Neutrophil (primary cell): ENCODE measurements around the gene TACR2.

Source experiments
- H3K27ac ChIP-seq: fragments of 200-600 bp; sonication (generic); 2 replicates; pipeline ENCODE4 v1.5.1; 2016; ENCODE audit warnings: mild to moderate bottlenecking, moderate library complexity
- H3K27me3 ChIP-seq: fragments of 200-600 bp; sonication (generic); 2 replicates; pipeline ENCODE4 v1.6.0; 2016; ENCODE audit warnings: mild to moderate bottlenecking
- H3K36me3 ChIP-seq: fragments of 200-600 bp; sonication (generic); 2 replicates; pipeline ENCODE4 v1.5.1; 2017
- H3K4me1 ChIP-seq, 2 experiments: fragments of 200-600 bp in 1 of 2; sonication (generic) in 1 of 2; 1 replicate in 1 of 2; 2 replicates in 1 of 2; pipeline versions ENCODE4 v1.5.1 to v1.6.1; 2013 to 2016; ENCODE audit warnings: low read depth in 1 of 2, low read length in 1 of 2, mild to moderate bottlenecking in 1 of 2, moderate library complexity in 1 of 2; ENCODE audit not compliant: control insufficient read depth in 1 of 2, insufficient read depth in 1 of 2
- H3K4me3 ChIP-seq, 2 experiments: fragments of 200-600 bp in 1 of 2; sonication (generic) in 1 of 2; 1 replicate in 1 of 2; 2 replicates in 1 of 2; pipeline ENCODE4 v1.5.1; 2013 to 2016; ENCODE audit warnings: low read depth in 1 of 2, low read length in 1 of 2, mild to moderate bottlenecking in 1 of 2, moderate library complexity in 1 of 2
- H3K9me3 ChIP-seq: fragments of 200-600 bp; sonication (generic); 2 replicates; pipeline ENCODE4 v1.5.1; 2016
- CTCF ChIP-seq: fragments of 200-600 bp; sonication (generic); IDR thresholded peaks from 2 replicates; pipeline ENCODE4 v1.5.1; 2016; ENCODE audit warnings: antibody characterized with exemption

TACR2 gene

GRCh38 chr10:69438536-69439349 lies 22.0 kb upstream of the TACR2 start:
- H3K27ac ChIP-seq = peak overlapping the region; percentile 62
- H3K9me3 ChIP-seq = no peaks in the 10 kb centered on the region
- H3K4me1 ChIP-seq = peaks cover 24 to 25% of the 10 kb centered on the region in 2 experiments
- no peaks in the 10 kb centered on the region for H3K36me3 ChIP-seq
- H3K27me3 ChIP-seq = no peaks in the 10 kb centered on the region
- no peak for TF ChIP-seq CTCF
- H3K4me3 ChIP-seq = no peak overlapping the region

GRCh38 chr10:69437321-69438259 lies 20.9 kb upstream of the TACR2 start:
- Histone ChIP-seq H3K27me3 (no peaks in the 10 kb centered on the region), H3K27ac (no peak overlapping the region), H3K9me3 (no peaks in the 10 kb centered on the region), H3K36me3 (no peaks in the 10 kb centered on the region), H3K4me1 (peaks cover 24 to 25% of the 10 kb centered on the region in 2 experiments), H3K4me3 (no peak overlapping the region)
- TF ChIP-seq CTCF = no peak

GRCh38 chr10:69435966-69436520 lies 19.3 kb upstream of the TACR2 start:
- H3K4me3 ChIP-seq = no peak overlapping the region
- no peak for TF ChIP-seq CTCF
- H3K27me3 ChIP-seq = no peaks in the 10 kb centered on the region
- H3K9me3 ChIP-seq = no peaks in the 10 kb centered on the region
- no peak overlapping the region for H3K27ac ChIP-seq
- H3K36me3 ChIP-seq = no peaks in the 10 kb centered on the region
- H3K4me1 ChIP-seq = peaks cover 24 to 25% of the 10 kb centered on the region in 2 experiments

GRCh38 chr10:69434926-69435325 lies 18.2 kb upstream of the TACR2 start:
- no peak for TF ChIP-seq CTCF
- no peaks in the 10 kb centered on the region for H3K27me3 ChIP-seq
- peaks cover 18 to 20% of the 10 kb centered on the region in 2 experiments for H3K4me1 ChIP-seq
- H3K4me3 ChIP-seq = no peak overlapping the region
- no peaks in the 10 kb centered on the region for H3K9me3 ChIP-seq
- H3K27ac ChIP-seq = no peak overlapping the region
- no peaks in the 10 kb centered on the region for H3K36me3 ChIP-seq

GRCh38 chr10:69434169-69434568 lies 17.5 kb upstream of the TACR2 start:
- no peaks in the 10 kb centered on the region for H3K36me3 ChIP-seq
- TF ChIP-seq CTCF = no peak
- peaks cover 10 to 12% of the 10 kb centered on the region in 2 experiments for H3K4me1 ChIP-seq
- no peak overlapping the region for H3K4me3 ChIP-seq
- H3K9me3 ChIP-seq = no peaks in the 10 kb centered on the region
- H3K27ac ChIP-seq = no peak overlapping the region
- H3K27me3 ChIP-seq = no peaks in the 10 kb centered on the region
